ENCODE measurements around the gene MGLL. TPM values are rescaled to one million over a fixed set of nuclear protein-coding genes. Genes with fewer than 3 reads are reported as not detected.

Gene MGLL
- total RNA-seq, 2 experiments from 2014 or later = 0.28 to 0.38 TPM

DNA sequence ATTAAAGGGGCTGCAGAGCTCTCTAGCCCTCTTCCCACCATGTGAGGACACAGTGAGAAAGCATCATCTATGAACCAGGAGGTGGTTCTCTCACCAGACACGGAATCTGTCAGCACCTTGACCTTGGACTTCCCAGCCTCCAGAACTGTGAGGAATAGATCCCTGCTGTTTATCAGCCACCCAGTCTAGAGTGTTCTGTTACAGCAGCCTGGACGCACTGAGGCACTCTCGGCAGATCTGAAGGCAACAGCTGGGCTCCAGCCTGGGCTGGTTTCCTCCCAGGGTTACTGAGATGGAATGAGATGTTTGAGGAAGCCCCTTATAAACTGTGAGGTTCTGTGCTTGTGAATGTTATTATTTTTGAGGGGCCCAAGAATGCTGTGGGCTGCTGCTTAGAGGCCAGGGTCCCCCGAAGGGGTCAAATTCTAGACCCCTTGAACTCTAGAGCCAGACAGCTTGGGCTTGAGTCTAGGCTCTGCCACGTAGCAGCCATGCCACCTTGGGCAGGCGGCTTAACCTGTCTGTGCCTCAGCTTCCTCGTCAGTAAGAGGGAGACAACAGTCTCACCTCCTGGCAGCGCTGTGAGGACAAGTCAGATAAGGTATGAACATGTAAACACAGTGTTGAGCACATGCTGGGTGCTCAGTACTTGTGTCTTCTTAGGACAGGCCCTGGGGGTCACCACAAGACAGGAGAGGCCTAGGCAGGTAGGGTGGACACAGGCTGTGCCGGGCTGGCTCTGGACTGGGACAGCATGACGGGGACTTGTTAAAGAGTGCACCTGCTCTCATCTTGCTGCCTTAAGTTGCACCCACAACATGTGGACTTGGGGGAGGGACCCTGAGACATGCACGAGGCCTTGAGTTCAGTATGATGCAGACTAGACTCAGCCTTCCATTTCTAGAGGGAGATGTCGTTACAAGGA lies 49.2 kb downstream of the MGLL start:
- no peak overlapping the region for H3K4me3 ChIP-seq (ENCODE audit: low read length)
- no peak overlapping the region for H3K4me3 Mint-ChIP-seq
- H3K4me1 Mint-ChIP-seq (ENCODE audit: low read depth) = peaks cover 5% of the 10 kb centered on the region
- CTCF ChIA-PET = no interaction called here
- no peak for ATAC-seq (ENCODE audit: poor library complexity)
- H3K27me3 Mint-ChIP-seq = no peaks in the 10 kb centered on the region
- no peak for DNase-seq
- H3K9me3 ChIP-seq (ENCODE audit: control insufficient read depth in 1 of 2, insufficient read depth in 1 of 2, low read length in 2 of 2) = peaks cover 0 to 4% of the 10 kb centered on the region in 2 experiments
- peaks cover 0 to 5% of the 10 kb centered on the region in 2 experiments for H3K27me3 ChIP-seq (ENCODE audit: control insufficient read depth in 1 of 2, insufficient read depth in 2 of 2, low read length in 2 of 2)
- peaks cover 2% of the 10 kb centered on the region for H3K9me3 Mint-ChIP-seq
- no peaks in the 10 kb centered on the region for H3K36me3 Mint-ChIP-seq (ENCODE audit: low read depth)
- H3K4me1 ChIP-seq (ENCODE audit: insufficient read depth, low read length) = no peaks in the 10 kb centered on the region
- POLR2A ChIA-PET = no interaction called here
- no peak overlapping the region for H3K27ac Mint-ChIP-seq
- intact Hi-C loops (cut with DNase I, micrococcal nuclease) = no loop called here
- TF ChIP-seq, protein P1, sequence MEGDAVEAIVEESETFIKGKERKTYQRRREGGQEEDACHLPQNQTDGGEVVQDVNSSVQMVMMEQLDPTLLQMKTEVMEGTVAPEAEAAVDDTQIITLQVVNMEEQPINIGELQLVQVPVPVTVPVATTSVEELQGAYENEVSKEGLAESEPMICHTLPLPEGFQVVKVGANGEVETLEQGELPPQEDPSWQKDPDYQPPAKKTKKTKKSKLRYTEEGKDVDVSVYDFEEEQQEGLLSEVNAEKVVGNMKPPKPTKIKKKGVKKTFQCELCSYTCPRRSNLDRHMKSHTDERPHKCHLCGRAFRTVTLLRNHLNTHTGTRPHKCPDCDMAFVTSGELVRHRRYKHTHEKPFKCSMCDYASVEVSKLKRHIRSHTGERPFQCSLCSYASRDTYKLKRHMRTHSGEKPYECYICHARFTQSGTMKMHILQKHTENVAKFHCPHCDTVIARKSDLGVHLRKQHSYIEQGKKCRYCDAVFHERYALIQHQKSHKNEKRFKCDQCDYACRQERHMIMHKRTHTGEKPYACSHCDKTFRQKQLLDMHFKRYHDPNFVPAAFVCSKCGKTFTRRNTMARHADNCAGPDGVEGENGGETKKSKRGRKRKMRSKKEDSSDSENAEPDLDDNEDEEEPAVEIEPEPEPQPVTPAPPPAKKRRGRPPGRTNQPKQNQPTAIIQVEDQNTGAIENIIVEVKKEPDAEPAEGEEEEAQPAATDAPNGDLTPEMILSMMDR (IDR thresholded peaks at IDR 0.05) = no peak
- H3K36me3 ChIP-seq (ENCODE audit: insufficient read depth, low read length) = no peaks in the 10 kb centered on the region
- no peak overlapping the region for H3K27ac ChIP-seq (ENCODE audit: low read depth in 1 of 2, low read length in 2 of 2)

DNA sequence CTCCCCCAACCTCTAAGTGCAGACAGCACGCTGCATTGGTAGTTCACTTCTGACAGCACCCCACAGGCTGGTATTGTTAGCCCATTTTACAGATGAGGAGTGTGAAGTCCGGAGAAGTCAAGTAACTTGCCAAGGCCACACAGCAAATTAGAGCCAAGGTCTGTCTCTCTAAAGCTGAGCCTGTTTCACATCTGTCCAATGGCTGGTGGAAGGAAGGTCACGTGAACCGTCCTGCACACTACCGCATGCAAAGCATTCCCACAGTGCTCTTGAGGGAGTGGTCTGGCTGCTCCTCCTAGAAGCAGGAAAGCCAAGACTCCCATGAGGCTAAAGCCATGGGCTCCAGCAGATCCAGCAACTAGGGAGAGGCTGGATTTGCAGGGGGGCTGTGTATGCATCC lies 50.0 kb downstream of the MGLL start:
- Mint-ChIP-seq H3K9me3 (peaks cover 6% of the 10 kb centered on the region), H3K4me3 (no peak overlapping the region), H3K4me1 (ENCODE audit: low read depth) (peaks cover 5% of the 10 kb centered on the region), H3K36me3 (ENCODE audit: low read depth) (no peaks in the 10 kb centered on the region), H3K27me3 (no peaks in the 10 kb centered on the region), H3K27ac (no peak overlapping the region)
- H3K36me3 ChIP-seq (ENCODE audit: insufficient read depth, low read length) = no peaks in the 10 kb centered on the region
- POLR2A ChIA-PET = no interaction called here
- no peaks in the 10 kb centered on the region for H3K4me1 ChIP-seq (ENCODE audit: insufficient read depth, low read length)
- H3K27ac ChIP-seq (ENCODE audit: low read depth in 1 of 2, low read length in 2 of 2) = no peak overlapping the region
- CTCF ChIA-PET = no interaction called here
- H3K27me3 ChIP-seq (ENCODE audit: control insufficient read depth in 1 of 2, insufficient read depth in 2 of 2, low read length in 2 of 2) = peaks cover 0 to 5% of the 10 kb centered on the region in 2 experiments
- TF ChIP-seq, protein P1 (IDR thresholded peaks at IDR 0.05) = no peak
- intact Hi-C loops (cut with DNase I, micrococcal nuclease) = no loop called here
- H3K4me3 ChIP-seq (ENCODE audit: low read length) = no peak overlapping the region
- DNase-seq = no peak
- H3K9me3 ChIP-seq (ENCODE audit: control insufficient read depth in 1 of 2, insufficient read depth in 1 of 2, low read length in 2 of 2) = peaks cover 0 to 4% of the 10 kb centered on the region in 2 experiments
- ATAC-seq (ENCODE audit: poor library complexity) = no peak

DNA sequence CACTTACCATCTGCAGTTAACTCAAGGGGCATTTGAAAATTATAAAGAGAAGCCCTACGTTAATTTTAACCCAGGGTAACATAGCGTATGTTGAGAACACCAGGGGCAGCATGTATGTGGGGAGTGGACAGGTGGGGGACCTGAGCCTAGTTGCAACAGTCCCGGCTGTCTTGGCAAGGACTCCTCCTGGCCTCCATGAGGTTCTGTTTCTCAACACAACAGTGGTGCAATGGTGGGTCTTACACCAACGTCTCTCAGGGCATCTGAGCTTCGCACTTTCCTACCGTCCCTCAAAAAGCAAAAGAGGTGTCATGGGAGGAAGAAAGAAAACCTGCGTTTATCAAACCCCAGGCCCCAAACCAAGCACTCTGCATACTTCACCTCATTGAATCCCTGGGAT lies 50.6 kb downstream of the MGLL start:
- Mint-ChIP-seq H3K27me3 (no peaks in the 10 kb centered on the region), H3K4me1 (ENCODE audit: low read depth) (peaks cover 5% of the 10 kb centered on the region), H3K9me3 (peaks cover 6% of the 10 kb centered on the region), H3K27ac (no peak overlapping the region), H3K4me3 (no peak overlapping the region), H3K36me3 (ENCODE audit: low read depth) (no peaks in the 10 kb centered on the region)
- no peak for DNase-seq
- no peak for ATAC-seq (ENCODE audit: poor library complexity)
- H3K9me3 ChIP-seq (ENCODE audit: control insufficient read depth in 1 of 2, insufficient read depth in 1 of 2, low read length in 2 of 2) = peaks cover 0 to 4% of the 10 kb centered on the region in 2 experiments
- ChIA-PET POLR2A (no interaction called here), CTCF (no interaction called here)
- peaks cover 0 to 5% of the 10 kb centered on the region in 2 experiments for H3K27me3 ChIP-seq (ENCODE audit: control insufficient read depth in 1 of 2, insufficient read depth in 2 of 2, low read length in 2 of 2)
- H3K4me1 ChIP-seq (ENCODE audit: insufficient read depth, low read length) = no peaks in the 10 kb centered on the region
- TF ChIP-seq, protein P1 (IDR thresholded peaks at IDR 0.05) = no peak
- intact Hi-C loops (cut with DNase I, micrococcal nuclease) = no loop called here
- no peak overlapping the region for H3K27ac ChIP-seq (ENCODE audit: low read depth in 1 of 2, low read length in 2 of 2)
- H3K36me3 ChIP-seq (ENCODE audit: insufficient read depth, low read length) = no peaks in the 10 kb centered on the region
- H3K4me3 ChIP-seq (ENCODE audit: low read length) = no peak overlapping the region

Measured in CD4-positive, alpha-beta T cell (primary cell).